Brain microvascular endothelial cell (primary cell): Measurements from ENCODE around the gene ZBTB7C.

Experiments
- DNase-seq: peaks from one replicate; pipeline ENCODE4 v3.0.0-alpha.2; 2020
- H3K27ac ChIP-seq: fragments of 250-450 bp; sonication (Bioruptor Pico); 2 replicates; pipeline ENCODE4 v1.5.1; 2020; ENCODE audit warnings: mild to moderate bottlenecking, moderate library complexity
- H3K27me3 ChIP-seq: fragments of 250-450 bp; sonication (Bioruptor Pico); replicated peaks from 2 replicates; pipeline ENCODE4 v1.5.1; 2020; ENCODE audit warnings: mild to moderate bottlenecking
- H3K36me3 ChIP-seq: fragments of 250-450 bp; sonication (Bioruptor Pico); replicated peaks from 2 replicates; pipeline ENCODE4 v1.5.1; 2020; ENCODE audit warnings: mild to moderate bottlenecking
- H3K4me3 ChIP-seq: 2 replicates; pipeline ENCODE4 v1.5.1; 2011; ENCODE audit warnings: low read depth, mild to moderate bottlenecking, control low read depth, low read length, moderate library complexity
- CTCF ChIP-seq: IDR thresholded peaks from 2 replicates; pipeline ENCODE4 v1.5.1; 2011; ENCODE audit warnings: low read depth, mild to moderate bottlenecking, moderate library complexity, low read length, control low read depth, inconsistent platforms; ENCODE audit errors: missing control alignments
- in situ Hi-C: cut with HindIII; loops from 2 replicates; pipeline ENCODE4 v1.10.0; 2017; ENCODE audit warnings: low sequenced_read_pairs, low pct_ligation_motif_present

ZBTB7C gene

GRCh38 chr18:48265328-48265727 is 143.9 kb downstream of the ZBTB7C start:
- Histone ChIP-seq H3K4me3 (no peak overlapping the region), H3K36me3 (no peaks in the 10 kb centered on the region), H3K27ac (no peak overlapping the region), H3K27me3 (no peaks in the 10 kb centered on the region)
- in situ Hi-C loops, result no loop called here
- no peak for DNase-seq
- no peak for TF ChIP-seq CTCF

- Histone ChIP-seq H3K4me3 (no peak overlapping the region), H3K36me3 (no peaks in the 10 kb centered on the region), H3K27me3 (no peaks in the 10 kb centered on the region), H3K27ac (no peak overlapping the region)
- in situ Hi-C loops, result no loop called here
- no peak for DNase-seq
- TF ChIP-seq CTCF, result no peak
Measured at GRCh38 chr18:48263914-48264902, 145.0 kb downstream of the ZBTB7C start.

GRCh38 chr18:48263192-48263853 is 145.9 kb downstream of the ZBTB7C start:
- no peak for DNase-seq
- no peaks in the 10 kb centered on the region for H3K36me3 ChIP-seq
- no peak overlapping the region for H3K4me3 ChIP-seq
- in situ Hi-C loops, result no loop called here
- H3K27me3 ChIP-seq, result no peaks in the 10 kb centered on the region
- TF ChIP-seq CTCF, result no peak
- H3K27ac ChIP-seq, result no peak overlapping the region

- Histone ChIP-seq H3K27ac (no peak overlapping the region), H3K36me3 (no peaks in the 10 kb centered on the region), H3K4me3 (no peak overlapping the region), H3K27me3 (no peaks in the 10 kb centered on the region)
- TF ChIP-seq CTCF, result no peak
- DNase-seq, result no peak
- in situ Hi-C loops, result no loop called here
Measured at GRCh38 chr18:48260237-48260636, 148.9 kb downstream of the ZBTB7C start.

GRCh38 chr18:48256848-48257247 is 152.3 kb downstream of the ZBTB7C start:
- no peak overlapping the region for H3K4me3 ChIP-seq
- in situ Hi-C loops, result no loop called here
- H3K27me3 ChIP-seq, result no peaks in the 10 kb centered on the region
- no peaks in the 10 kb centered on the region for H3K36me3 ChIP-seq
- no peak for TF ChIP-seq CTCF
- DNase-seq, result no peak
- H3K27ac ChIP-seq, result no peak overlapping the region
